Tibial artery (tissue), 4 donors: ENCODE results near the gene HCST.

Source experiments
- DNase-seq, 2 donors: peaks; one replicate each; pipeline ENCODE4 v3.0.0-alpha.2; 2019
- H3K27ac ChIP-seq, 2 donors: fragments of 200-600 bp; sonication (generic) in 1 of 2; 1 replicate in 1 of 2; 2 replicates in 1 of 2; pipeline ENCODE4 v1.5.1; 2018 to 2019; ENCODE audit warnings: mild to moderate bottlenecking in 1 of 2
- H3K27me3 ChIP-seq, 2 donors: fragments of 200-600 bp; sonication (generic) in 1 of 2; one replicate each; pipeline versions ENCODE4 v1.5.1 to v1.6.0; 2016 to 2019
- H3K36me3 ChIP-seq, 3 donors: fragments of 200-600 bp; sonication (generic) in 2 of 3; one replicate each; pipeline ENCODE4 v1.5.1; 2016 to 2019; ENCODE audit warnings: mild to moderate bottlenecking in 2 of 3
- H3K4me1 ChIP-seq, 4 donors: fragments of 200-600 bp; sonication (generic) in 2 of 4; 1 replicate in 3 of 4; 2 replicates in 1 of 4; pipeline ENCODE4 v1.5.1; 2016 to 2019
- H3K4me3 ChIP-seq, 2 donors: fragments of 200-600 bp; sonication (generic) in 1 of 2; 1 replicate in 1 of 2; 2 replicates in 1 of 2; pipeline ENCODE4 v1.5.1; 2018 to 2019; ENCODE audit warnings: mild to moderate bottlenecking in 2 of 2
- H3K9me3 ChIP-seq, 3 donors: fragments of 200-600 bp; sonication (generic) in 1 of 3; one replicate each; pipeline ENCODE4 v1.5.1; 2016 to 2019
- intact Hi-C: fragments of 100-400 bp; cut with DNase I; formaldehyde crosslinking; loops from one replicate; pipeline ENCODE4 v1.15.0; 2023; ENCODE audit warnings: low total_unique reads
- TF ChIP-seq, protein P1 (sequence below), 2 experiments: fragments of 200-600 bp in 1 of 2; fragments of 450-650 bp in 1 of 2; IDR thresholded peaks; one replicate each; pipeline ENCODE4 v1.5.1; 2017 to 2019; ENCODE audit warnings: antibody characterized with exemption in 2 of 2, mild to moderate bottlenecking in 1 of 2, moderate library complexity in 1 of 2

The HCST gene

DNA sequence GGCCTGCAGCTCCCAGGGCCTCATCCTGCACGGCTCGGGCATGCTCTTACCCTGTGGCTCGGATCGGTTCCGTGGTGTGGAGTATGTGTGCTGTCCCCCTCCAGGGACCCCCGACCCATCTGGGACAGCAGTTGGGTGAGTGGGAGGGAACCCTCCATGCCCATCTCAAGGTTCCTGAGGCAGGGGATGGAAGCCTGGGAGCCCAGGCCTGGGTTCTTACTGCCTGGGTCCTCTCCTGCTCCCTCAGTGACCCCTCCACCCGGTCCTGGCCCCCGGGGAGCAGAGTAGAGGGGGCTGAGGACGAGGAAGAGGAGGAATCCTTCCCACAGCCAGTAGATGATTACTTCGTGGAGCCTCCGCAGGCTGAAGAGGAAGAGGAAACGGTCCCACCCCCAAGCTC is 30.7 kb upstream of the HCST start:
- Histone ChIP-seq H3K9me3 (no peaks in the 10 kb centered on the region), H3K36me3 (no peaks in the 10 kb centered on the region), H3K27ac (no peak overlapping the region), H3K4me1 (peaks cover 9 to 26% (median 20%) of the 10 kb centered on the region in 4 donors), H3K27me3 (peaks cover 0 to 7% of the 10 kb centered on the region in 2 donors), H3K4me3 (no peak overlapping the region)
- no peak for DNase-seq
- intact Hi-C loops = no loop called here
- TF ChIP-seq, protein P1, sequence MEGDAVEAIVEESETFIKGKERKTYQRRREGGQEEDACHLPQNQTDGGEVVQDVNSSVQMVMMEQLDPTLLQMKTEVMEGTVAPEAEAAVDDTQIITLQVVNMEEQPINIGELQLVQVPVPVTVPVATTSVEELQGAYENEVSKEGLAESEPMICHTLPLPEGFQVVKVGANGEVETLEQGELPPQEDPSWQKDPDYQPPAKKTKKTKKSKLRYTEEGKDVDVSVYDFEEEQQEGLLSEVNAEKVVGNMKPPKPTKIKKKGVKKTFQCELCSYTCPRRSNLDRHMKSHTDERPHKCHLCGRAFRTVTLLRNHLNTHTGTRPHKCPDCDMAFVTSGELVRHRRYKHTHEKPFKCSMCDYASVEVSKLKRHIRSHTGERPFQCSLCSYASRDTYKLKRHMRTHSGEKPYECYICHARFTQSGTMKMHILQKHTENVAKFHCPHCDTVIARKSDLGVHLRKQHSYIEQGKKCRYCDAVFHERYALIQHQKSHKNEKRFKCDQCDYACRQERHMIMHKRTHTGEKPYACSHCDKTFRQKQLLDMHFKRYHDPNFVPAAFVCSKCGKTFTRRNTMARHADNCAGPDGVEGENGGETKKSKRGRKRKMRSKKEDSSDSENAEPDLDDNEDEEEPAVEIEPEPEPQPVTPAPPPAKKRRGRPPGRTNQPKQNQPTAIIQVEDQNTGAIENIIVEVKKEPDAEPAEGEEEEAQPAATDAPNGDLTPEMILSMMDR (IDR thresholded peaks at IDR 0.05) = no peak

DNA sequence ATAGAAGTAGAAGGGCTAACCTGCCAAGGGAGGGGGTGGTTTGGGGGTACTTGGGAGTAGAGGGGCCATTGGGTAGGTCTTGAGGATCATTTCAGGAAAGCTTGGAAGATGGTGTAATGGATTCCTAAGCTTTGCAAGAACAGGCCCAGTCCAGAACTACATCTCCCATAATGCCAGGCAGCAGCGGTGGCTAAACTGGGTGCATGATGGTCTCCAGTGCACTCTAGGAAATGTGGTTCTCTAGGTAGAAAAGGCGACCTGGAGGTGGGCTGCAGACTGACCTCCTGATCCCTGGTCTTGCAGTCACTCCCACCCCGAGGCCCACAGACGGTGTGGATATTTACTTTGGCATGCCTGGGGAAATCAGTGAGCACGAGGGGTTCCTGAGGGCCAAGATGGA is 30.1 kb upstream of the HCST start:
- intact Hi-C loops = no loop called here
- Histone ChIP-seq H3K4me3 (no peak overlapping the region), H3K36me3 (no peaks in the 10 kb centered on the region), H3K4me1 (peaks cover 9 to 26% (median 20%) of the 10 kb centered on the region in 4 donors), H3K27ac (no peak overlapping the region), H3K27me3 (peaks cover 0 to 7% of the 10 kb centered on the region in 2 donors), H3K9me3 (no peaks in the 10 kb centered on the region)
- TF ChIP-seq, protein P1 (IDR thresholded peaks at IDR 0.05) = no peak
- DNase-seq = no peak

DNA sequence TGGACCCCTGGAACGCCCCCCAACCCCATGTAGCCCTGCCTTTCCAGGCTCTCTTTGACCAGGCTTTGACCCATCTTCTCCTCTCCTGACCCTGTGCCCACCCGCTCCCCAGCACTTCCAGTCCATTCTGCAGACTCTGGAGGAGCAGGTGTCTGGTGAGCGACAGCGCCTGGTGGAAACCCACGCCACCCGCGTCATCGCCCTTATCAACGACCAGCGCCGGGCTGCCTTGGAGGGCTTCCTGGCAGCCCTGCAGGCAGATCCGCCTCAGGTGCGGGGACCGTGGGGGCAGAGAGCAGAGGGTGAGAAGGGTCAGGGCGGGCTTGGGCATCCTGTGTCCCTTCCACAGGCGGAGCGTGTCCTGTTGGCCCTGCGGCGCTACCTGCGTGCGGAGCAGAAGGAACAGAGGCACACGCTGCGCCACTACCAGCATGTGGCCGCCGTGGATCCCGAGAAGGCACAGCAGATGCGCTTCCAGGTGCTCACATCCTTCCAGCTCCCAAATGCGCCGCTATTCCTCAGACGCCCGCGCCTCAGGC is 27.9 kb upstream of the HCST start:
- no peak overlapping the region for H3K27ac ChIP-seq
- no peaks in the 10 kb centered on the region for H3K36me3 ChIP-seq
- H3K9me3 ChIP-seq = no peaks in the 10 kb centered on the region
- intact Hi-C loops = no loop called here
- peaks cover 0 to 20% of the 10 kb centered on the region in 2 donors for H3K27me3 ChIP-seq
- no peak overlapping the region for H3K4me3 ChIP-seq
- H3K4me1 ChIP-seq = peaks cover 2 to 11% (median 8%) of the 10 kb centered on the region in 4 donors
- TF ChIP-seq, protein P1 (IDR thresholded peaks at IDR 0.05) = no peak
- no peak for DNase-seq

DNA sequence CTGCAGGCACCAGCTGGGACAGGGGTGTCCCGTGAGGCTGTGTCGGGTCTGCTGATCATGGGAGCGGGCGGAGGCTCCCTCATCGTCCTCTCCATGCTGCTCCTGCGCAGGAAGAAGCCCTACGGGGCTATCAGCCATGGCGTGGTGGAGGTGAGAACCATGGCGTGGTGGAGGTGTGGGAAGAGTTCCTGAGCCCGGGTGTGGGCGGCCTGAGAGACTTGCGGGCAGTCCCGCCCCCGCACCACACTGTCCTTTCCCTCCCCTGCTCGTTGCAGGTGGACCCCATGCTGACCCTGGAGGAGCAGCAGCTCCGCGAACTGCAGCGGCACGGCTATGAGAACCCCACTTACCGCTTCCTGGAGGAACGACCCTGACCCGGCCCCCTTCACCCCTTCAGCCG is 23.3 kb upstream of the HCST start:
- Histone ChIP-seq H3K27me3 (peaks cover 0 to 13% of the 10 kb centered on the region in 2 donors), H3K27ac (no peak overlapping the region), H3K4me1 (no peaks in the 10 kb centered on the region), H3K9me3 (no peaks in the 10 kb centered on the region), H3K36me3 (no peaks in the 10 kb centered on the region), H3K4me3 (no peak overlapping the region)
- TF ChIP-seq, protein P1 (IDR thresholded peaks at IDR 0.05) = no peak
- no peak for DNase-seq
- intact Hi-C loops = no loop called here

DNA sequence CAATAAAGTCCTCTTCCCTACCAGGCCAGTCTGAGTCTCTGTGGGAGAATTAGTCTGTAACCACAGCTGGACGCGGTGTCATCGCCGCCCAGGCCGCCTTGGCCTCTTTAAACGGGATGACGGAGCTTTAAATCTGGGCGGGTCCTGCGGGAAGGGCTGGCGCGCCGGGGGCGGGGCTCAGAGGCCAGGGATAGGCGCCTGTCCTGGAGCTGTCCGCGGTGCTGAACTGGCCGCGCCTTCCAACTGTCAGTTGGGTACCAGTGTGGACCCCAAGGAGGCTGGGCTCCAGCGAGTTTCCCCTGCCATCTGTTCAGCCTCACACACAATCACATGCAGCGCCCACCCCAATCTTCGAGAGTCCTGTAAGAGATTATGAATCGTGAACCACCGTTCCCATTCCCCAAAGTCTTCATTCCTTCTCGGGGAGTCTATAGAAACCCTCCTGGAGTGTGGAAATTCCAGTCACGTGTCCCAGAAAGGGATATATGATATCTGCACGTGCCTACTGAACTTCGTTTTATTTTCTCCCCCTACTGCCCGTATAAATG is 22.5 kb upstream of the HCST start:
- Histone ChIP-seq H3K4me1 (no peaks in the 10 kb centered on the region), H3K9me3 (no peaks in the 10 kb centered on the region), H3K36me3 (no peaks in the 10 kb centered on the region), H3K27ac (no peak overlapping the region), H3K4me3 (no peak overlapping the region), H3K27me3 (peaks cover 0 to 13% of the 10 kb centered on the region in 2 donors)
- DNase-seq = peak; percentile 85 to 87
- intact Hi-C loops = loop anchor here (5.0 to 10.0 kb wide), 2 partner anchors 47 to 245 kb away; no protein-coding TSS in a partner anchor
- TF ChIP-seq, protein P1 (IDR thresholded peaks at IDR 0.05) = no peak
